ENCODE results near the gene HIP1.

The HIP1 gene

GRCh38 chr7:75667938-75668337, 70.8 kb downstream of the HIP1 start:
- no peak for DNase-seq

GRCh38 chr7:75663302-75663907, 75.3 kb downstream of the HIP1 start:
- DNase-seq = no peak

GRCh38 chr7:75662579-75663301, 76.0 kb downstream of the HIP1 start:
- DNase-seq = no peak

GRCh38 chr7:75660566-75661215, 78.0 kb downstream of the HIP1 start:
- DNase-seq = no peak

GRCh38 chr7:75658802-75659201, 79.9 kb downstream of the HIP1 start:
- DNase-seq = no peak

- DNase-seq = no peak
These were observed 80.4 kb downstream of the HIP1 start for GRCh38 chr7:75658369-75658768.

GRCh38 chr7:75657866-75658265, 80.9 kb downstream of the HIP1 start:
- DNase-seq = no peak

GRCh38 chr7:75656740-75657139, 82.0 kb downstream of the HIP1 start:
- DNase-seq = no peak

- no peak for DNase-seq
These were observed 83.2 kb downstream of the HIP1 start for GRCh38 chr7:75655536-75655935.

- no peak for DNase-seq
These were observed 83.9 kb downstream of the HIP1 start for GRCh38 chr7:75654855-75655254.

- DNase-seq = no peak
These were observed 85.1 kb downstream of the HIP1 start for GRCh38 chr7:75653651-75654050.

- no peak for DNase-seq
These were observed 86.0 kb downstream of the HIP1 start for GRCh38 chr7:75652788-75653187.

- no peak for DNase-seq
These were observed 88.1 kb downstream of the HIP1 start for GRCh38 chr7:75650681-75651080.

- no peak for DNase-seq
These were observed 88.7 kb downstream of the HIP1 start for GRCh38 chr7:75650062-75650461.

GRCh38 chr7:75649462-75649861, 89.3 kb downstream of the HIP1 start:
- DNase-seq = no peak

- DNase-seq = no peak
These were observed 90.9 kb downstream of the HIP1 start for GRCh38 chr7:75647709-75648438.

- DNase-seq = no peak
These were observed 92.1 kb downstream of the HIP1 start for GRCh38 chr7:75646571-75647102.

GRCh38 chr7:75645570-75645969, 93.2 kb downstream of the HIP1 start:
- DNase-seq = no peak

- DNase-seq = no peak
These were observed 94.2 kb downstream of the HIP1 start for GRCh38 chr7:75644589-75644988.

GRCh38 chr7:75642810-75643486, 95.8 kb downstream of the HIP1 start:
- DNase-seq = peak; percentile 80

- DNase-seq = no peak
These were observed 98.5 kb downstream of the HIP1 start for GRCh38 chr7:75640201-75640600.

GRCh38 chr7:75639886-75640190, 98.9 kb downstream of the HIP1 start:
- no peak for DNase-seq
